Measurements from ENCODE around the gene CEACAM4.

GRCh38 chr19:41646589-41647204 is 19.8 kb upstream of the CEACAM4 start:
- TF ChIP-seq RAD21 (IDR thresholded peaks at IDR 0.05; ENCODE audit: low read depth) (no peak), EP300 (IDR thresholded peaks at IDR 0.05; ENCODE audit: borderline replicate concordance) (no peak), EGR1 (IDR thresholded peaks at IDR 0.05) (no peak), YY1 (IDR thresholded peaks at IDR 0.05; ENCODE audit: low read depth) (no peak), TAF1 (IDR thresholded peaks at IDR 0.05; ENCODE audit: low read depth) (no peak), TCF12 (IDR thresholded peaks at IDR 0.05; ENCODE audit: low read depth) (no peak), NFIC (IDR thresholded peaks at IDR 0.05) (no peak), MAX (IDR thresholded peaks at IDR 0.05) (no peak), CEBPB (IDR thresholded peaks at IDR 0.05) (no peak), FOXM1 (IDR thresholded peaks at IDR 0.05; ENCODE audit: borderline replicate concordance, low read depth) (no peak), TEAD4 (IDR thresholded peaks at IDR 0.05) (no peak)
- TF ChIP-seq, protein P1, sequence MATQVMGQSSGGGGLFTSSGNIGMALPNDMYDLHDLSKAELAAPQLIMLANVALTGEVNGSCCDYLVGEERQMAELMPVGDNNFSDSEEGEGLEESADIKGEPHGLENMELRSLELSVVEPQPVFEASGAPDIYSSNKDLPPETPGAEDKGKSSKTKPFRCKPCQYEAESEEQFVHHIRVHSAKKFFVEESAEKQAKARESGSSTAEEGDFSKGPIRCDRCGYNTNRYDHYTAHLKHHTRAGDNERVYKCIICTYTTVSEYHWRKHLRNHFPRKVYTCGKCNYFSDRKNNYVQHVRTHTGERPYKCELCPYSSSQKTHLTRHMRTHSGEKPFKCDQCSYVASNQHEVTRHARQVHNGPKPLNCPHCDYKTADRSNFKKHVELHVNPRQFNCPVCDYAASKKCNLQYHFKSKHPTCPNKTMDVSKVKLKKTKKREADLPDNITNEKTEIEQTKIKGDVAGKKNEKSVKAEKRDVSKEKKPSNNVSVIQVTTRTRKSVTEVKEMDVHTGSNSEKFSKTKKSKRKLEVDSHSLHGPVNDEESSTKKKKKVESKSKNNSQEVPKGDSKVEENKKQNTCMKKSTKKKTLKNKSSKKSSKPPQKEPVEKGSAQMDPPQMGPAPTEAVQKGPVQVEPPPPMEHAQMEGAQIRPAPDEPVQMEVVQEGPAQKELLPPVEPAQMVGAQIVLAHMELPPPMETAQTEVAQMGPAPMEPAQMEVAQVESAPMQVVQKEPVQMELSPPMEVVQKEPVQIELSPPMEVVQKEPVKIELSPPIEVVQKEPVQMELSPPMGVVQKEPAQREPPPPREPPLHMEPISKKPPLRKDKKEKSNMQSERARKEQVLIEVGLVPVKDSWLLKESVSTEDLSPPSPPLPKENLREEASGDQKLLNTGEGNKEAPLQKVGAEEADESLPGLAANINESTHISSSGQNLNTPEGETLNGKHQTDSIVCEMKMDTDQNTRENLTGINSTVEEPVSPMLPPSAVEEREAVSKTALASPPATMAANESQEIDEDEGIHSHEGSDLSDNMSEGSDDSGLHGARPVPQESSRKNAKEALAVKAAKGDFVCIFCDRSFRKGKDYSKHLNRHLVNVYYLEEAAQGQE (IDR thresholded peaks at IDR 0.05; ENCODE audit: low read depth), result no peak
- TF ChIP-seq, protein P2, sequence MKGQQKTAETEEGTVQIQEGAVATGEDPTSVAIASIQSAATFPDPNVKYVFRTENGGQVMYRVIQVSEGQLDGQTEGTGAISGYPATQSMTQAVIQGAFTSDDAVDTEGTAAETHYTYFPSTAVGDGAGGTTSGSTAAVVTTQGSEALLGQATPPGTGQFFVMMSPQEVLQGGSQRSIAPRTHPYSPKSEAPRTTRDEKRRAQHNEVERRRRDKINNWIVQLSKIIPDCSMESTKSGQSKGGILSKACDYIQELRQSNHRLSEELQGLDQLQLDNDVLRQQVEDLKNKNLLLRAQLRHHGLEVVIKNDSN (IDR thresholded peaks at IDR 0.05), result no peak

Measured in Ishikawa (cell line).